GM21515 (cell line): ENCODE data around the gene ANKRD13A.
A peak's percentile ranks its signal among the peaks of the same experiment; 100 is the strongest.

ENCODE experiments used
- ATAC-seq: cut with Tn5 transposase; IDR thresholded peaks from one replicate; pipeline ENCODE4 v1.9.1; 2021; ENCODE audit not compliant: unreplicated experiment

ANKRD13A gene

GRCh38 chr12:109998904-109999648 is at the start of gene ANKRD13A:
Gene ANKRD13A (plus strand): TSS chr12:109999430. CDS start chr12:109999689, 259 bp downstream.
- peak; percentile 48 for ATAC-seq

GRCh38 chr12:109950625-109951024 is 48.6 kb upstream of the ANKRD13A start:
- no peak for ATAC-seq

- no peak for ATAC-seq
These were observed 48.1 kb upstream of the ANKRD13A start for GRCh38 chr12:109951136-109951535.

- ATAC-seq, result no peak
These were observed 47.5 kb upstream of the ANKRD13A start for GRCh38 chr12:109951751-109952150.

GRCh38 chr12:109952160-109952858 is 46.9 kb upstream of the ANKRD13A start:
- no peak for ATAC-seq

- no peak for ATAC-seq
These were observed 46.4 kb upstream of the ANKRD13A start for GRCh38 chr12:109952873-109953272.

GRCh38 chr12:109953656-109954055 is 45.6 kb upstream of the ANKRD13A start:
- no peak for ATAC-seq

GRCh38 chr12:109958374-109958773 is 40.9 kb upstream of the ANKRD13A start:
- no peak for ATAC-seq

- no peak for ATAC-seq
These were observed 39.7 kb upstream of the ANKRD13A start for GRCh38 chr12:109959411-109960093.

GRCh38 chr12:109961201-109961600 is 38.0 kb upstream of the ANKRD13A start:
- no peak for ATAC-seq

- ATAC-seq, result no peak
These were observed 37.6 kb upstream of the ANKRD13A start for GRCh38 chr12:109961612-109962011.

GRCh38 chr12:109962398-109962797 is 36.8 kb upstream of the ANKRD13A start:
- no peak for ATAC-seq

GRCh38 chr12:109963330-109963729 is 35.9 kb upstream of the ANKRD13A start:
- ATAC-seq, result no peak

GRCh38 chr12:109963743-109964429 is 35.3 kb upstream of the ANKRD13A start:
- no peak for ATAC-seq

GRCh38 chr12:109966546-109966945 is 32.7 kb upstream of the ANKRD13A start:
- ATAC-seq, result no peak

- ATAC-seq, result no peak
These were observed 31.7 kb upstream of the ANKRD13A start for GRCh38 chr12:109967383-109968031.

- ATAC-seq, result no peak
These were observed 31.2 kb upstream of the ANKRD13A start for GRCh38 chr12:109968032-109968420.

- no peak for ATAC-seq
These were observed 30.4 kb upstream of the ANKRD13A start for GRCh38 chr12:109968801-109969200.

- no peak for ATAC-seq
These were observed 26.4 kb upstream of the ANKRD13A start for GRCh38 chr12:109972821-109973220.

GRCh38 chr12:109981311-109981710 is 17.9 kb upstream of the ANKRD13A start:
- no peak for ATAC-seq

GRCh38 chr12:109982210-109982609 is 17.0 kb upstream of the ANKRD13A start:
- ATAC-seq, result no peak
